Keratinocyte (primary cell): Measurements from ENCODE around the gene FGD1. TPM values are rescaled to one million over a fixed set of nuclear protein-coding genes. Genes with fewer than 3 reads are reported as not detected.
A peak's percentile ranks its signal among the peaks of the same experiment; 100 is the strongest.

Experiments
- DNase-seq: peaks from one replicate; pipeline ENCODE4 v3.0.0-alpha.2; 2011; ENCODE audit warnings: low read depth, missing footprints, low spot score
- FAIRE-seq: peaks from 2 replicates; lab custom pipeline; 2011; peaks lifted over from hg19 to GRCh38; lab: Jason Lieb, UNC
- H2AFZ ChIP-seq: 2 replicates; pipeline ENCODE4 v1.6.0; 2012; ENCODE audit warnings: low read length, control low read depth, inconsistent platforms; ENCODE audit not compliant: control insufficient read depth
- H3K27ac ChIP-seq: 2 replicates; pipeline ENCODE4 v1.5.1; 2011; ENCODE audit warnings: low read length; ENCODE audit not compliant: control insufficient read depth, insufficient read depth
- H3K27me3 ChIP-seq: 3 replicates; pipeline ENCODE4 v1.6.0; 2011; ENCODE audit warnings: low read length; ENCODE audit not compliant: control insufficient read depth, insufficient read depth; ENCODE audit errors: extremely low read depth
- H3K36me3 ChIP-seq, 2 experiments: 2 replicates in 1 of 2; 3 replicates in 1 of 2; pipeline ENCODE4 v1.5.1; 2011; ENCODE audit warnings: low read length in 2 of 2, mild to moderate bottlenecking in 1 of 2; ENCODE audit not compliant: control insufficient read depth in 2 of 2, insufficient read depth in 2 of 2; ENCODE audit errors: extremely low read depth in 1 of 2
- H3K4me1 ChIP-seq: 3 replicates; pipeline ENCODE4 v1.5.1; 2011; ENCODE audit warnings: low read length; ENCODE audit not compliant: control insufficient read depth, insufficient read depth; ENCODE audit errors: extremely low read depth
- H3K4me2 ChIP-seq: 3 replicates; pipeline ENCODE4 v1.6.0; 2011; ENCODE audit warnings: low read depth, low read length; ENCODE audit not compliant: control insufficient read depth, insufficient read depth; ENCODE audit errors: extremely low read depth
- H3K4me3 ChIP-seq, 3 experiments: fragments of 200-600 bp in 1 of 3; sonication (generic) in 1 of 3; 2 replicates in 2 of 3; 3 replicates in 1 of 3; pipeline ENCODE4 v1.5.1; 2011 to 2016; ENCODE audit warnings: low read length in 3 of 3, mild to moderate bottlenecking in 3 of 3, control low read depth in 2 of 3, inconsistent platforms in 1 of 3, low read depth in 1 of 3, mixed read lengths in 1 of 3, mixed run types in 1 of 3, moderate library complexity in 1 of 3; ENCODE audit not compliant: control insufficient read depth in 2 of 3, insufficient read depth in 2 of 3; ENCODE audit errors: extremely low read depth in 1 of 3
- H3K79me2 ChIP-seq: 2 replicates; pipeline ENCODE4 v1.6.0; 2012; ENCODE audit warnings: low read length; ENCODE audit not compliant: control insufficient read depth, insufficient read depth
- H3K9ac ChIP-seq: 3 replicates; pipeline ENCODE4 v1.6.0; 2011; ENCODE audit warnings: low read length; ENCODE audit not compliant: control insufficient read depth, insufficient read depth; ENCODE audit errors: extremely low read depth
- H3K9me1 ChIP-seq: 3 replicates; pipeline ENCODE4 v1.6.0; 2011; ENCODE audit warnings: low read length; ENCODE audit not compliant: control insufficient read depth, insufficient read depth; ENCODE audit errors: extremely low read depth
- H3K9me3 ChIP-seq: 2 replicates; pipeline ENCODE4 v1.5.1; 2012; ENCODE audit warnings: low read depth, low read length; ENCODE audit not compliant: control insufficient read depth
- H4K20me1 ChIP-seq: 3 replicates; pipeline ENCODE4 v1.6.0; 2011; ENCODE audit warnings: low read length; ENCODE audit not compliant: control insufficient read depth, insufficient read depth; ENCODE audit errors: extremely low read depth
- CTCF ChIP-seq, 3 experiments: IDR thresholded peaks in 1 of 3; conservative IDR thresholded peaks in 1 of 3; optimal IDR thresholded peaks in 1 of 3; 2 replicates in 2 of 3; 3 replicates in 1 of 3; pipeline versions ENCODE3 to v1.5.1; 2011; ENCODE audit warnings: low read length in 3 of 3, mild to moderate bottlenecking in 3 of 3, moderate library complexity in 2 of 3, control low read depth in 1 of 3, inconsistent platforms in 1 of 3; ENCODE audit not compliant: insufficient read depth in 2 of 3; ENCODE audit errors: extremely low read depth in 1 of 3
- EZH2 ChIP-seq: IDR thresholded peaks from one replicate; pipeline ENCODE4 v1.6.1; 2012; ENCODE audit warnings: inconsistent platforms, mild to moderate bottlenecking, low read length, moderate library complexity
- dilution Hi-C: fragments of 300-500 bp; cut with MboI; formaldehyde crosslinking; loops from one replicate; pipeline ENCODE4 v1.7.0; 2020; ENCODE audit warnings: low sequenced_read_pairs; ENCODE audit not compliant: extremely low pct_ligation_motif_present
- polyA plus RNA-seq, 5 experiments: library from polyadenylated mRNA; depleted of rRNA in 3 of 5; stranded (reverse) in 3 of 5; stranded (forward) in 1 of 5; unstranded in 1 of 5; fragments of >200 nt; gene quantifications; 1 replicate in 1 of 5; 2 replicates in 3 of 5; 3 replicates in 1 of 5; pipeline versions ENCODE4 v1.2.1 to v1.2.3, GENCODE V29; 2011 to 2012; ENCODE audit warnings: missing spikeins in 2 of 5, low read depth in 1 of 5, low replicate concordance in 1 of 5

Gene FGD1
- polyA plus RNA-seq, 1 donor (not counting 4 experiments of a cell fraction or from before 2014, with no cell fraction given): 2.9 TPM

GRCh38 chrX:54483946-54484345, 12.1 kb downstream of the FGD1 start:
- H3K27ac ChIP-seq: no peak overlapping the region

GRCh38 chrX:54482839-54483593, 13.0 kb downstream of the FGD1 start:
- no peak for DNase-seq
- no peaks in the 10 kb centered on the region for H3K27me3 ChIP-seq
- FAIRE-seq: no peak
- no peaks in the 10 kb centered on the region for H4K20me1 ChIP-seq
- no peaks in the 10 kb centered on the region for H3K9me3 ChIP-seq
- H2AFZ ChIP-seq: no peak overlapping the region
- peak overlapping the region; percentile 25 for H3K4me2 ChIP-seq
- H3K79me2 ChIP-seq: peaks cover 2% of the 10 kb centered on the region
- H3K9ac ChIP-seq: peak overlapping the region; percentile 28
- H3K27ac ChIP-seq: no peak overlapping the region
- H3K36me3 ChIP-seq: no peaks in the 10 kb centered on the region
- H3K9me1 ChIP-seq: no peaks in the 10 kb centered on the region
- TF ChIP-seq EZH2: no peak
- no peak for TF ChIP-seq CTCF (optimal IDR thresholded peaks at IDR 0.05 in 1 of 3, IDR thresholded peaks at IDR 0.05 in 1 of 3, conservative IDR thresholded peaks at IDR 0.05 in 1 of 3; ENCODE audit: extremely low read depth in 1 of 3, insufficient read depth in 2 of 3, low read length in 3 of 3)
- dilution Hi-C loops: no loop called here
- H3K4me3 ChIP-seq: no peak overlapping the region
- peaks cover 12% of the 10 kb centered on the region for H3K4me1 ChIP-seq

More at GRCh38 chrX:54483946-54484345, 12.1 kb downstream of the FGD1 start:
- Histone ChIP-seq H4K20me1 (no peaks in the 10 kb centered on the region), H3K9ac (peak overlapping the region; percentile 28), H3K36me3 (no peaks in the 10 kb centered on the region), H3K9me1 (no peaks in the 10 kb centered on the region), H3K27me3 (no peaks in the 10 kb centered on the region), H3K79me2 (peaks cover 2% of the 10 kb centered on the region), H3K9me3 (no peaks in the 10 kb centered on the region), H3K4me2 (peak overlapping the region; percentile 25), H3K4me3 (no peak overlapping the region), H2AFZ (peak overlapping the region; percentile 33), H3K4me1 (peaks cover 12% of the 10 kb centered on the region)
- FAIRE-seq: no peak
- dilution Hi-C loops: no loop called here
- no peak for TF ChIP-seq CTCF (optimal IDR thresholded peaks at IDR 0.05 in 1 of 3, IDR thresholded peaks at IDR 0.05 in 1 of 3, conservative IDR thresholded peaks at IDR 0.05 in 1 of 3; ENCODE audit: extremely low read depth in 1 of 3, insufficient read depth in 2 of 3, low read length in 3 of 3)
- no peak for TF ChIP-seq EZH2
- DNase-seq: no peak
